Heart left ventricle (tissue), 16 donors: ENCODE results near the gene GMPPA. TPM values are rescaled to one million over a fixed set of nuclear protein-coding genes. Genes with fewer than 3 reads are reported as not detected.

ENCODE experiments used
- ATAC-seq, 4 donors: fragments of 200-7000 bp; cut with Tn5 transposase; one replicate each; pipeline ENCODE4 v1.9.1; 2020 to 2022; ENCODE audit warnings: moderate library complexity in 4 of 4, mild to moderate bottlenecking in 3 of 4, moderate number of reproducible peaks in 1 of 4
- DNase-seq, 5 donors: peaks; one replicate each; pipeline ENCODE4 v3.0.0-alpha.2; 2020
- H3K27ac ChIP-seq, 12 donors: fragments of 200-600 bp; sonication (generic) in 4 of 12; one replicate each; pipeline versions ENCODE4 v1.5.0 to v1.8.0; 2016 to 2022; ENCODE audit warnings: mild to moderate bottlenecking in 2 of 12
- H3K27me3 ChIP-seq, 9 donors: fragments of 200-600 bp; sonication (generic) in 2 of 9; one replicate each; pipeline versions ENCODE4 v1.5.1 to v1.8.0; 2016 to 2022; ENCODE audit warnings: mild to moderate bottlenecking in 3 of 9
- H3K36me3 ChIP-seq, 9 donors: fragments of 200-600 bp; sonication (generic) in 2 of 9; one replicate each; pipeline versions ENCODE4 v1.5.0 to v1.8.0; 2018 to 2022; ENCODE audit warnings: mild to moderate bottlenecking in 2 of 9
- H3K4me1 ChIP-seq, 12 donors: fragments of 200-600 bp; sonication (generic) in 4 of 12; one replicate each; pipeline versions ENCODE4 v1.5.0 to v1.8.0; 2016 to 2022; ENCODE audit warnings: mild to moderate bottlenecking in 3 of 12
- H3K4me3 ChIP-seq, 12 donors: fragments of 200-600 bp; sonication (generic) in 4 of 12; one replicate each; pipeline versions ENCODE4 v1.5.0 to v1.8.0; 2017 to 2022; ENCODE audit warnings: mild to moderate bottlenecking in 9 of 12, moderate library complexity in 4 of 12
- H3K9me3 ChIP-seq, 12 donors: fragments of 200-600 bp; sonication (generic) in 4 of 12; one replicate each; pipeline versions ENCODE4 v1.5.0 to v1.8.0; 2016 to 2022; ENCODE audit warnings: mild to moderate bottlenecking in 1 of 12
- CTCF ChIP-seq, 12 donors: fragments of 200-600 bp; sonication (generic) in 4 of 12; IDR thresholded peaks; one replicate each; pipeline versions ENCODE4 v1.5.0 to v1.8.0; 2018 to 2022; ENCODE audit warnings: antibody characterized with exemption in 12 of 12, mild to moderate bottlenecking in 5 of 12
- POLR2A ChIP-seq, 2 donors: fragments of 450-650 bp; IDR thresholded peaks; one replicate each; pipeline ENCODE4 v1.6.1; 2017; ENCODE audit warnings: antibody characterized with exemption in 2 of 2, mild to moderate bottlenecking in 2 of 2, moderate library complexity in 2 of 2
- WGBS, 4 donors: extraction: QIAGEN DNeasy Blood & Tissue Kit in 2 of 4; methylation state at CpG; one replicate each; pipeline versions ENCODE4 v1.1.5 to v1.1.7; 2013 to 2018; 5-methylcytosine and 5-hydroxymethylcytosine counted together
- intact Hi-C, 10 donors: fragments of 100-400 bp; cut with DNase I; formaldehyde crosslinking; loops; one replicate each; pipeline versions ENCODE4 v1.11.1 to v1.14.2; 2022
- polyA plus RNA-seq, 2 donors: library from polyadenylated mRNA; stranded (reverse); fragments of 200-250 nt; gene quantifications; one replicate each; pipeline ENCODE4 v1.2.3, GENCODE V29; 2013
- total RNA-seq, 9 donors: library from RNA; depleted of rRNA in 2 of 9; stranded (reverse); fragments of >200 nt in 2 of 9; fragmentation: NEBNext Ultra II Directional in 3 of 9; extraction: Animal tissue kit (Norgen Biotek cat#: 25700) in 3 of 9; gene quantifications; one replicate each; pipeline versions ENCODE4 v1.1.0 to v1.2.4, GENCODE V29; 2016 to 2023
- donor health status: ischemic (EF 13 %, LVEDD 7.1; RV severe dilation, severe dysfunction).
- donor health status: healthy with polysubstance abuse.
- donor health status: DM: no; HTN: yes; CAD: no.
- donor health status: DM: no; HTN: no; CAD: no.
- donor health status: ischemic (EF 25% LVEDD 6.9; RV normal size, moderate dysfunction).
- donor health status: ischemic (EF 25% LVEDD 5.7; RV mildly dilated, moderate dysfunction).
- donor health status: healthy.
- donor health status: DM: yes; HTN: yes; CAD: no.
- donor health status: ischemic (EF 35%, LVEDD 5.7; RV mildly dilated, moderate dysfunction).
- donor health status: nonischemic (EF 11% LVEDD 7.7; RV severe dilation, severe dysfunction).
- donor health status: DM: yes; HTN: yes; CAD: no.
- donor health status: PGD.
- donor health status: ischemic (EF 29% LVEDD 5.4; RV normal size, mild dysfunction).
- donor health status: nonischemic (EF 23%, LVEDD 6.1; RV moderate dilation, normal function).

Gene GMPPA
- total and polyA plus RNA-seq, 11 donors: 15.8 to 35.5 (median 20.1) TPM

GRCh38 chr2:219514196-219514761, 15.6 kb downstream of the GMPPA start, which contains the start of gene ASIC4:
ASIC4 (plus strand) TSS chr2:219514482; CDS start chr2:219514725, 243 bp downstream.
- Histone ChIP-seq H3K9me3 (no peaks in the 10 kb centered on the region), H3K36me3 (no peaks in the 10 kb centered on the region), H3K27me3 (peaks cover 0 to 66% (median 36%) of the 10 kb centered on the region in 9 donors), H3K27ac (no peak within 1 kb of the TSS), H3K4me3 (peak within 1 kb of the TSS in 1 of 12 donors; percentile 5), H3K4me1 (peaks cover 0 to 36% (median 16%) of the 10 kb centered on the region in 12 donors)
- TF ChIP-seq CTCF (IDR thresholded peaks at IDR 0.05) (no peak), POLR2A (IDR thresholded peaks at IDR 0.05) (no peak)
- intact Hi-C loops: no loop called here
- WGBS, 4 donors: 4 to 7% (median 5%) methylated on average over 19 to 31 of the region's 31 CpGs
- DNase-seq (no peak), ATAC-seq (peak in 2 of 4 donors; percentile 13 to 16)

GRCh38 chr2:219514836-219515235, 16.1 kb downstream of the GMPPA start:
- TF ChIP-seq POLR2A (IDR thresholded peaks at IDR 0.05): no peak
- no peak for TF ChIP-seq CTCF (IDR thresholded peaks at IDR 0.05)
- WGBS, 4 donors: 73 to 88% (median 79%) methylated on average over 15 to 21 of the region's 21 CpGs
- no peak for ATAC-seq
- Histone ChIP-seq H3K36me3 (no peaks in the 10 kb centered on the region), H3K9me3 (no peaks in the 10 kb centered on the region), H3K4me1 (peaks cover 0 to 30% (median 11%) of the 10 kb centered on the region in 12 donors), H3K4me3 (no peak overlapping the region), H3K27me3 (peaks cover 0 to 64% (median 36%) of the 10 kb centered on the region in 9 donors), H3K27ac (no peak overlapping the region)
- DNase-seq: no peak
- intact Hi-C loops: no loop called here

- Histone ChIP-seq H3K27me3 (peaks cover 0 to 59% (median 36%) of the 10 kb centered on the region in 9 donors), H3K4me3 (no peak overlapping the region), H3K36me3 (no peaks in the 10 kb centered on the region), H3K4me1 (peaks cover 0 to 32% (median 9%) of the 10 kb centered on the region in 12 donors), H3K9me3 (no peaks in the 10 kb centered on the region), H3K27ac (no peak overlapping the region)
- intact Hi-C loops: no loop called here
- 71 to 80% (median 75%) methylated on average over 14 to 17 of the region's 17 CpGs for WGBS, 4 donors
- TF ChIP-seq POLR2A (IDR thresholded peaks at IDR 0.05): no peak
- TF ChIP-seq CTCF (IDR thresholded peaks at IDR 0.05): no peak
- DNase-seq (no peak), ATAC-seq (no peak)
These were observed 17.4 kb downstream of the GMPPA start for GRCh38 chr2:219515874-219516629.

GRCh38 chr2:219516888-219517287, 18.2 kb downstream of the GMPPA start:
- Histone ChIP-seq H3K4me1 (peaks cover 0 to 38% (median 12%) of the 10 kb centered on the region in 12 donors), H3K27me3 (peaks cover 0 to 59% (median 27%) of the 10 kb centered on the region in 9 donors)
- TF ChIP-seq CTCF (IDR thresholded peaks at IDR 0.05) (no peak), POLR2A (IDR thresholded peaks at IDR 0.05) (no peak)

More at GRCh38 chr2:219516888-219517287, 18.2 kb downstream of the GMPPA start:
- H3K36me3 ChIP-seq: no peaks in the 10 kb centered on the region
- 56 to 73% (median 64%) methylated on average over 7 of the region's 7 CpGs for whole genome bisulfite sequencing, 4 donors
- ATAC-seq: no peak
- no peak overlapping the region for H3K4me3 ChIP-seq
- no peak for DNase-seq
- intact Hi-C loops: no loop called here
- H3K9me3 ChIP-seq: no peaks in the 10 kb centered on the region
- no peak overlapping the region for H3K27ac ChIP-seq
